ENCODE results near the gene ELP1.

ELP1 gene

GRCh38 chr9:108882052-108882888 lies 51.7 kb downstream of the ELP1 start:
- no peak for DNase-seq (ENCODE audit: low spot score)

- no peak for DNase-seq (ENCODE audit: low spot score)
Measured at GRCh38 chr9:108880738-108881316, 53.1 kb downstream of the ELP1 start.

- DNase-seq (ENCODE audit: low spot score), result no peak
Measured at GRCh38 chr9:108877524-108877923, 56.4 kb downstream of the ELP1 start.

- no peak for DNase-seq (ENCODE audit: low spot score)
Measured at GRCh38 chr9:108876425-108876824, 57.5 kb downstream of the ELP1 start.

GRCh38 chr9:108874058-108874788 lies 59.7 kb downstream of the ELP1 start:
- DNase-seq (ENCODE audit: low spot score), result no peak

GRCh38 chr9:108869092-108869725 lies 64.7 kb downstream of the ELP1 start:
- no peak for DNase-seq (ENCODE audit: low spot score)

- no peak for DNase-seq (ENCODE audit: low spot score)
Measured at GRCh38 chr9:108867829-108868228, 66.1 kb downstream of the ELP1 start.

GRCh38 chr9:108867116-108867515 lies 66.8 kb downstream of the ELP1 start:
- DNase-seq (ENCODE audit: low spot score), result no peak

- DNase-seq (ENCODE audit: low spot score), result no peak
Measured at GRCh38 chr9:108866001-108866420, 67.9 kb downstream of the ELP1 start.

- DNase-seq (ENCODE audit: low spot score), result no peak
Measured at GRCh38 chr9:108865037-108865436, 68.9 kb downstream of the ELP1 start.

- no peak for DNase-seq (ENCODE audit: low spot score)
Measured at GRCh38 chr9:108864446-108864845, 69.5 kb downstream of the ELP1 start.

GRCh38 chr9:108863891-108864290 lies 70.0 kb downstream of the ELP1 start:
- DNase-seq (ENCODE audit: low spot score), result no peak

GRCh38 chr9:108861997-108862396 lies 71.9 kb downstream of the ELP1 start, which contains the start of gene ACTL7A:
Gene ACTL7A, plus strand, starts transcription at chr9:108862266. Its CDS starts 57 bp downstream, at chr9:108862323.
- DNase-seq (ENCODE audit: low spot score), result no peak

GRCh38 chr9:108861464-108861863 lies 72.5 kb downstream of the ELP1 start:
- DNase-seq (ENCODE audit: low spot score), result no peak

GRCh38 chr9:108860764-108861163 lies 73.2 kb downstream of the ELP1 start:
- no peak for DNase-seq (ENCODE audit: low spot score)

GRCh38 chr9:108860354-108860753 lies 73.6 kb downstream of the ELP1 start:
- DNase-seq (ENCODE audit: low spot score), result no peak

- DNase-seq (ENCODE audit: low spot score), result no peak
Measured at GRCh38 chr9:108859459-108860114, 74.3 kb downstream of the ELP1 start.

- no peak for DNase-seq (ENCODE audit: low spot score)
Measured at GRCh38 chr9:108857572-108857971, 76.4 kb downstream of the ELP1 start.

- no peak for DNase-seq (ENCODE audit: low spot score)
Measured at GRCh38 chr9:108855888-108856287, 78.0 kb downstream of the ELP1 start, which contains the start of gene ACTL7B. Gene ACTL7B, minus strand, starts transcription at chr9:108855986. Its CDS starts 56 bp downstream, at chr9:108855930.

- DNase-seq (ENCODE audit: low spot score), result no peak
Measured at GRCh38 chr9:108855529-108855886, 78.4 kb downstream of the ELP1 start.

GRCh38 chr9:108854641-108855528 lies 79.0 kb downstream of the ELP1 start:
- no peak for DNase-seq (ENCODE audit: low spot score)

Measured in cerebellar cortex (tissue), 1 donor.